B cell (primary cell): ENCODE data around the gene NBEAL2. TPM values are rescaled to one million over a fixed set of nuclear protein-coding genes. Genes with fewer than 3 reads are reported as not detected.

ENCODE experiments used
- ATAC-seq: fragments of 200-7000 bp; cut with Tn5 transposase; one replicate; pipeline ENCODE4 v1.10.0; 2021; ENCODE audit warnings: low read depth, mild to moderate bottlenecking, moderate number of reproducible peaks, moderate library complexity
- CTCF ChIA-PET: fragments of 350-600 bp; sonication (Branson Sonifier 250); formaldehyde crosslinking; loops from one replicate; lab custom pipeline; 2021; ENCODE audit warnings: antibody characterized with exemption, inconsistent platforms; lab: Charles Lee
- POLR2A ChIA-PET: fragments of 350-600 bp; sonication (Branson Sonifier 250); formaldehyde crosslinking; loops from one replicate; lab custom pipeline; 2021; ENCODE audit warnings: antibody characterized with exemption; lab: Charles Lee
- DNase-seq: peaks from one replicate; pipeline ENCODE4 v3.0.0; 2013
- H2AFZ ChIP-seq: 2 replicates; pipeline ENCODE4 v1.6.1; 2012; ENCODE audit warnings: mild to moderate bottlenecking, low read depth, low read length; ENCODE audit not compliant: insufficient read depth, poor library complexity, severe bottlenecking
- H3K27ac ChIP-seq, 2 donors: 1 replicate in 1 of 2; 2 replicates in 1 of 2; pipeline ENCODE4 v1.5.1; 2012 to 2013; ENCODE audit warnings: low read length in 2 of 2, mild to moderate bottlenecking in 2 of 2, moderate library complexity in 1 of 2
- H3K27me3 ChIP-seq, 4 experiments: fragments of 200-600 bp in 1 of 4; sonication (generic) in 1 of 4; replicated peaks in 1 of 4; 1 replicate in 2 of 4; 2 replicates in 2 of 4; pipeline versions ENCODE4 v1.6.1 to v1.7.0; 2013 to 2016; ENCODE audit warnings: low read length in 3 of 4, mild to moderate bottlenecking in 2 of 4, mixed read lengths in 1 of 4, moderate library complexity in 1 of 4; ENCODE audit not compliant: insufficient read depth in 4 of 4, control insufficient read depth in 3 of 4; ENCODE audit errors: control extremely low read depth in 1 of 4
- H3K36me3 ChIP-seq, 2 experiments: replicated peaks in 1 of 2; 1 replicate in 1 of 2; 2 replicates in 1 of 2; pipeline versions ENCODE4 v1.6.1 to v1.7.1; 2013; ENCODE audit warnings: low read length in 1 of 2; ENCODE audit not compliant: insufficient read depth in 2 of 2, control insufficient read depth in 1 of 2; ENCODE audit errors: control extremely low read depth in 1 of 2, extremely low read depth in 1 of 2
- H3K4me1 ChIP-seq, 2 donors: fragments of 200-600 bp in 1 of 2; sonication (generic) in 1 of 2; 1 replicate in 1 of 2; 2 replicates in 1 of 2; pipeline versions ENCODE4 v1.5.1 to v1.6.1; 2013 to 2017; ENCODE audit warnings: low read length in 2 of 2; ENCODE audit not compliant: control insufficient read depth in 2 of 2, insufficient read depth in 2 of 2
- H3K4me2 ChIP-seq: replicated peaks from 2 replicates; pipeline ENCODE3; 2012; ENCODE audit warnings: mild to moderate bottlenecking, low read depth, low read length; ENCODE audit not compliant: poor library complexity, severe bottlenecking
- H3K4me3 ChIP-seq, 5 experiments: fragments of 200-600 bp in 1 of 5; sonication (generic) in 1 of 5; 1 replicate in 3 of 5; 2 replicates in 2 of 5; pipeline versions ENCODE4 v1.5.1 to v1.7.0; 2011 to 2016; ENCODE audit warnings: low read length in 4 of 5, mild to moderate bottlenecking in 4 of 5, low read depth in 2 of 5, control low read depth in 1 of 5, moderate library complexity in 1 of 5; ENCODE audit not compliant: insufficient read depth in 1 of 5; ENCODE audit errors: control extremely low read depth in 1 of 5, extremely low read depth in 1 of 5
- H3K79me2 ChIP-seq: fragments of 200-600 bp; sonication (generic); one replicate; pipeline ENCODE4 v1.6.0; 2016; ENCODE audit warnings: low read length; ENCODE audit not compliant: control insufficient read depth, insufficient read depth
- H3K9ac ChIP-seq: fragments of 200-600 bp; sonication (generic); 2 replicates; pipeline ENCODE4 v1.6.1; 2017; ENCODE audit warnings: mild to moderate bottlenecking, low read length, moderate library complexity
- H3K9me3 ChIP-seq, 3 donors: one replicate each; pipeline versions ENCODE4 v1.6.1 to v1.7.1; 2013; ENCODE audit warnings: low read length in 2 of 3; ENCODE audit not compliant: control insufficient read depth in 2 of 3, insufficient read depth in 1 of 3; ENCODE audit errors: control extremely low read depth in 1 of 3
- H4K20me1 ChIP-seq: 2 replicates; pipeline ENCODE4 v1.6.0; 2012; ENCODE audit warnings: mild to moderate bottlenecking, low read length; ENCODE audit not compliant: insufficient read depth, control insufficient read depth, poor library complexity, severe bottlenecking
- H3K27ac Mint-ChIP-seq: one replicate; pipeline ENCODE4 v1.8.0; 2021; ENCODE audit warnings: mixed read lengths
- H3K27me3 Mint-ChIP-seq: one replicate; pipeline ENCODE4 v1.8.0; 2021; ENCODE audit warnings: mixed read lengths
- H3K4me1 Mint-ChIP-seq: one replicate; pipeline ENCODE4 v1.8.0; 2021; ENCODE audit warnings: mixed read lengths
- H3K4me3 Mint-ChIP-seq: one replicate; pipeline ENCODE4 v1.8.0; 2021; ENCODE audit warnings: mixed read lengths
- H3K9me3 Mint-ChIP-seq: one replicate; pipeline ENCODE4 v1.8.0; 2022; ENCODE audit warnings: mixed read lengths; ENCODE audit not compliant: insufficient read depth
- EZH2 ChIP-seq: IDR thresholded peaks from 2 replicates; pipeline ENCODE4 v1.6.1; 2012; ENCODE audit warnings: borderline replicate concordance, low read depth, mild to moderate bottlenecking, moderate library complexity, low read length; ENCODE audit not compliant: insufficient read depth, poor library complexity, severe bottlenecking
- WGBS: methylation state at CpG from one replicate; pipeline ENCODE4 v1.1.5; 2013; ENCODE audit warnings: missing lambda C conversion rate; ENCODE audit not compliant: insufficient coverage; 5-methylcytosine and 5-hydroxymethylcytosine counted together
- intact Hi-C: fragments of 100-400 bp; cut with micrococcal nuclease; formaldehyde crosslinking; loops from one replicate; pipeline ENCODE4 v1.10.0; 2022
- polyA plus RNA-seq: library from polyadenylated mRNA; depleted of rRNA; stranded (reverse); fragments of >200 nt; gene quantifications from 2 replicates; pipeline ENCODE4 v1.2.3, GENCODE V29; 2012
- total RNA-seq, 2 donors: library from RNA; stranded (reverse); fragments of 120-200 nt in 1 of 2; gene quantifications; 1 replicate in 1 of 2; 2 replicates in 1 of 2; pipeline versions ENCODE4 v1.2.3 to v1.2.4, GENCODE V29; 2013 to 2022
- TF ChIP-seq, protein P1 (sequence below): fragments of 200-600 bp; IDR thresholded peaks from one replicate; pipeline ENCODE4 v1.8.0; 2022; ENCODE audit warnings: antibody characterized with exemption, mild to moderate bottlenecking

Gene NBEAL2
- total and polyA plus RNA-seq, 2 donors (not counting 1 experiment from before 2014, with no cell fraction given) = 63.8 to 155 TPM

GRCh38 chr3:46966811-46967210 lies 12.7 kb upstream of the NBEAL2 start:
- Histone ChIP-seq H2AFZ (no peak overlapping the region), H3K4me3 (no peak overlapping the region), H3K27ac (peak overlapping the region in 1 of 2 donors; percentile 37), H4K20me1 (peaks cover 88% of the 10 kb centered on the region), H3K9me3 (no peaks in the 10 kb centered on the region), H3K9ac (no peak overlapping the region), H3K36me3 (peaks cover 0 to 30% of the 10 kb centered on the region in 2 experiments), H3K79me2 (peaks cover 93% of the 10 kb centered on the region), H3K4me2 (peak overlapping the region; percentile 61), H3K27me3 (no peaks in the 10 kb centered on the region), H3K4me1 (peaks cover 73 to 74% of the 10 kb centered on the region in 2 donors)
- no peaks in the 10 kb centered on the region for H3K27me3 Mint-ChIP-seq
- 80% methylated on average over 5 of the region's 5 CpGs for WGBS
- POLR2A ChIA-PET = interaction anchor here (0.9 to 2.4 kb wide), 3 partner anchors 8 to 39 kb away, joined by 3 to 6 read pairs (median 4); partner anchors contain the start of gene CCDC12
- intact Hi-C loops = no loop called here
- TF ChIP-seq, protein P1, sequence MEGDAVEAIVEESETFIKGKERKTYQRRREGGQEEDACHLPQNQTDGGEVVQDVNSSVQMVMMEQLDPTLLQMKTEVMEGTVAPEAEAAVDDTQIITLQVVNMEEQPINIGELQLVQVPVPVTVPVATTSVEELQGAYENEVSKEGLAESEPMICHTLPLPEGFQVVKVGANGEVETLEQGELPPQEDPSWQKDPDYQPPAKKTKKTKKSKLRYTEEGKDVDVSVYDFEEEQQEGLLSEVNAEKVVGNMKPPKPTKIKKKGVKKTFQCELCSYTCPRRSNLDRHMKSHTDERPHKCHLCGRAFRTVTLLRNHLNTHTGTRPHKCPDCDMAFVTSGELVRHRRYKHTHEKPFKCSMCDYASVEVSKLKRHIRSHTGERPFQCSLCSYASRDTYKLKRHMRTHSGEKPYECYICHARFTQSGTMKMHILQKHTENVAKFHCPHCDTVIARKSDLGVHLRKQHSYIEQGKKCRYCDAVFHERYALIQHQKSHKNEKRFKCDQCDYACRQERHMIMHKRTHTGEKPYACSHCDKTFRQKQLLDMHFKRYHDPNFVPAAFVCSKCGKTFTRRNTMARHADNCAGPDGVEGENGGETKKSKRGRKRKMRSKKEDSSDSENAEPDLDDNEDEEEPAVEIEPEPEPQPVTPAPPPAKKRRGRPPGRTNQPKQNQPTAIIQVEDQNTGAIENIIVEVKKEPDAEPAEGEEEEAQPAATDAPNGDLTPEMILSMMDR = no peak
- TF ChIP-seq EZH2 = no peak
- peak overlapping the region; percentile 92 for H3K27ac Mint-ChIP-seq
- no peak for ATAC-seq
- CTCF ChIA-PET = interaction anchor here (1.3 to 3.9 kb wide), 4 partner anchors 9 to 36 kb away, joined by 3 to 24 read pairs (median 4); partner anchors contain the start of gene CCDC12
- H3K9me3 Mint-ChIP-seq = no peaks in the 10 kb centered on the region
- peak overlapping the region; percentile 49 for H3K4me3 Mint-ChIP-seq
- DNase-seq = peak; percentile 23
- H3K4me1 Mint-ChIP-seq = peaks cover 78% of the 10 kb centered on the region

GRCh38 chr3:46968783-46969428 lies 10.6 kb upstream of the NBEAL2 start:
- Histone ChIP-seq H4K20me1 (peaks cover 92% of the 10 kb centered on the region), H3K4me2 (peak overlapping the region; percentile 9), H3K27me3 (no peaks in the 10 kb centered on the region), H3K4me1 (peaks cover 90 to 91% of the 10 kb centered on the region in 2 donors), H3K9ac (no peak overlapping the region), H3K79me2 (peaks cover 97% of the 10 kb centered on the region), H3K27ac (peak overlapping the region in 1 of 2 donors; percentile 27), H3K9me3 (no peaks in the 10 kb centered on the region), H3K4me3 (no peak overlapping the region), H2AFZ (no peak overlapping the region), H3K36me3 (peaks cover 0 to 20% of the 10 kb centered on the region in 2 experiments)
- intact Hi-C loops = no loop called here
- peak overlapping the region; percentile 7 for H3K4me3 Mint-ChIP-seq
- H3K4me1 Mint-ChIP-seq = peaks cover 83% of the 10 kb centered on the region
- POLR2A ChIA-PET = interaction anchor here (1.8 kb wide), 1 partner anchor 10 kb away, joined by 4 read pairs; the partner anchor contains the start of gene NBEAL2
- DNase-seq = no peak
- 65% methylated on average over 6 of the region's 9 CpGs for WGBS
- CTCF ChIA-PET = interaction anchor here (0.9 to 3.9 kb wide), 4 partner anchors 29 to 355 kb away, joined by 4 to 24 read pairs (median 4); no protein-coding TSS in a partner anchor
- TF ChIP-seq EZH2 = no peak
- TF ChIP-seq, protein P1 = no peak
- no peaks in the 10 kb centered on the region for H3K9me3 Mint-ChIP-seq
- H3K27ac Mint-ChIP-seq = peak overlapping the region; percentile 37
- ATAC-seq = no peak
- H3K27me3 Mint-ChIP-seq = no peaks in the 10 kb centered on the region
